GM12873 (cell line): ENCODE results near the gene PCNX2.

Source experiments
- TF ChIP-seq, protein P1 (sequence below): IDR thresholded peaks from 2 replicates; pipeline ENCODE4 v1.5.1; 2012; ENCODE audit warnings: low read depth, mild to moderate bottlenecking, moderate library complexity, low read length, control low read depth; ENCODE audit not compliant: insufficient read depth; ENCODE audit errors: missing control alignments

Gene PCNX2

DNA sequence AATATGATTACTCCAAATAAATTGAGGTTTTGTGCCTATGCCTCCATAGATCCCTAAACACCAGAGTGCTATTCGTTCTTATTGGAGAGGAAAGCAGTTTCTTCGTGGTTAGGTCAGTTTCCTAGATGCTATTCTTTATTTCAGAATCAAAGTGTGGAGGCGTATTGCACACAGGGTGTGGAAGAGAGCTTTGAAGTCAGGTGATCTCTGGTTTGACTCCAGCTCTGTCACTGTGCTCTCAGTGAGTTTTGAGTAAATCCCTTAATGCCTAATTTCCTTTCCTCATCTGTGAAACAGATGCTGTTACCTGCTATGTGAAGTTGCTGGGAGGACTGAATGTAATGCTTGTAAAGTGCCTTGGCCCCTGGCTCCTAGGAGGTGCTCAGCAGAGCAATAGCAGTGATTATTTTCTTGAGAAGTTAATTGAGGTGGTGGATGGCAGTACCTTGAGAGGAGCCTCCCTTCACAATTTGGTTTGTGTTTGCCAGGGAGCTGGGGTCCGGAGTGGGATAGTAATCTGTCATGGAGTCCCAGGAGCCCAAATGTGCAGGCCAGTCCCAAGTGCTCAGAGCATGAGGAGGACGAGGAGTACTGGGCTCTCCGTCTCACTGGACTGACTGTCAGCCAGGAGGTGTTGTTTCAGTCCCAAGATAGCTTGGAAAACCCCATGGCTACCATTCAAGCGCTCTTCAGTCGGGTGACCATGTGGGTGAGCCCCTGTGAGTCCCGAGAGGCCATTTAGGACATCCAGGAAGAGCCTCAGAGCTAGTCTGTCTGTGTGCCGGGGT lies 330.2 kb downstream of the PCNX2 start:
- TF ChIP-seq, protein P1, sequence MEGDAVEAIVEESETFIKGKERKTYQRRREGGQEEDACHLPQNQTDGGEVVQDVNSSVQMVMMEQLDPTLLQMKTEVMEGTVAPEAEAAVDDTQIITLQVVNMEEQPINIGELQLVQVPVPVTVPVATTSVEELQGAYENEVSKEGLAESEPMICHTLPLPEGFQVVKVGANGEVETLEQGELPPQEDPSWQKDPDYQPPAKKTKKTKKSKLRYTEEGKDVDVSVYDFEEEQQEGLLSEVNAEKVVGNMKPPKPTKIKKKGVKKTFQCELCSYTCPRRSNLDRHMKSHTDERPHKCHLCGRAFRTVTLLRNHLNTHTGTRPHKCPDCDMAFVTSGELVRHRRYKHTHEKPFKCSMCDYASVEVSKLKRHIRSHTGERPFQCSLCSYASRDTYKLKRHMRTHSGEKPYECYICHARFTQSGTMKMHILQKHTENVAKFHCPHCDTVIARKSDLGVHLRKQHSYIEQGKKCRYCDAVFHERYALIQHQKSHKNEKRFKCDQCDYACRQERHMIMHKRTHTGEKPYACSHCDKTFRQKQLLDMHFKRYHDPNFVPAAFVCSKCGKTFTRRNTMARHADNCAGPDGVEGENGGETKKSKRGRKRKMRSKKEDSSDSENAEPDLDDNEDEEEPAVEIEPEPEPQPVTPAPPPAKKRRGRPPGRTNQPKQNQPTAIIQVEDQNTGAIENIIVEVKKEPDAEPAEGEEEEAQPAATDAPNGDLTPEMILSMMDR: no peak

GRCh38 chr1:232964601-232965000 lies 330.9 kb downstream of the PCNX2 start:
- TF ChIP-seq, protein P1: no peak

DNA sequence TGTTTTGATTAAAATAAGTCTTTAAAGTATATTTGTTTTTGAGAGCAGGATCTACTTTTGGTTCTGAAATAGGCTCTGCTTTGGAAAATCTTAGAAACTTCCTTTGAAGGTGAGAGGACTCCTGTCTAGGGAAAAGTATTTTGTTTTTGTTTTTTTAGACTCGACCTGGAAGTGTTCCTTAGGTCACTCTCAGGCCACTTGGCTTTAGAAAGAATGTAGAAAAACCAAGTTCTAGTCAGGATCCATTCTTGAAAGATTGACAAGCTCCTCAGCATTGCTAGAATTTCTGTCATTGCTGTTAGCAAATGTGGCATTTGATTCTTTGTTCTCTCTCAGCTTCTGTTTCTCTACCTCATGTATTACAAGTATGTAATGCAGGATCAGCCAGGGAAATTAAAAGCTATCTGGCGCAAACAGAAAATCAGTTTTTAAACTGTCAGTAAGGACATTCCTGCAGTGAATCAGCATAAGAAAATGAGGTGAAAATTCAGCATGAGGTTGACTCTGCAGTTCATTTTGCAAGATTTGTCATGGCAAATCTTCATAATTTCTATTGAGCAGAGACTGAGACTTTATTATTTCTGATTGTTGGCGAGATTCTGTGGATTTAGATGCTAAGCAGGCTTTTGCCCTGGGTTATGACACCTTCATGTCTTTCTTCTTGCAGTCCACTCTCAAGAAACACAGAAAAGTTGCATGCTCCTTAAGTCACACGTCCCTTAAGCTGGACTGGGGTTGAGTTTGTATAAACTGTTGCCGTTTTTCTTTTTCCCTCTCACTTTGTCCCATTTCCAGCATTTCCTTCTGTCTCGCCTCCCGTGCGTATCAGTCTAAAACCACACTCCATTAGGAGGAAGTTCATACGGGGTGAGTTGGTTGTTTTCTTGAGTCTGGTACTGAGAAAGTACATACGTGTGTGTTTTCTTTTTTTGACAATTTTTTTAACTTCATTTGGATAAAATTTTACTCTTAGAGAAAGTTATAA lies 332.5 kb downstream of the PCNX2 start:
- TF ChIP-seq, protein P1: no peak

DNA sequence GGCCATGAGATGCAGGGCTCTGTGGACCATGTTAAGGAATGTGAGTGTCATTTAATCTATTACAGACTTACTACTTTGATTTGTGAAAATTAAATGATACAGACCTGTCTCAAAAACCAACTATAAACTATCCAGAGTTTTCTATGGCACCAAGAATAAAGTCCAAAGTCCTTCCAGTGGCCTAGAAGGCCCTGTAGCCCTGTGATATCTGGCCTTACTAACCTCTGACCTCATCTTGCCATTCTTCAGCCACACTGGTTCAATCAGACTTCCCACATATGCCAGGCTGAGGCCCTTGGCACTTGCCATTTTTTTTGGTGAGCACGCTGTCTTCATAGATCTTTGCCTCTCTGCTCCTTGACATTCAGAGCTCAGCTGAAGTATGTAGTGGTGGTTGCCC lies 337.5 kb downstream of the PCNX2 start:
- TF ChIP-seq, protein P1: no peak

DNA sequence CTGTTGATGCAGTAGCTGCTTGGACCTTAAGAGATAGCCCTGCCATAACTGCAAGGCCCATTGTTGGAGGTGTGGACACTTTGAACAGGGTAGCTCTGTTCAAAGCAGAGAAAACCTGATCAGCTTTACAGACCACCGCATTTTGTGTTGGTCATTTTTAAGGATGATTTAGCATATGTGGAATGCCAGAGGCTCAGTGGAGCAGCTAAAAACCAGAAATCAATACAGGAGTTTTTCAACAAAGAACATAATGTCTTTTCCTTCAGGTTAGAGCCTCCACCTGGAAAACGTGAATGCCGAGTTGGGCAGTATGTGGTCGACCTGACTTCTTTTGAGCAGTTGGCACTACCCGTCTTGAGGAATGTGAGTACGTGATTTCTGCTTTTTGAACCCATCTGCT lies 339.4 kb downstream of the PCNX2 start:
- TF ChIP-seq, protein P1: no peak

DNA sequence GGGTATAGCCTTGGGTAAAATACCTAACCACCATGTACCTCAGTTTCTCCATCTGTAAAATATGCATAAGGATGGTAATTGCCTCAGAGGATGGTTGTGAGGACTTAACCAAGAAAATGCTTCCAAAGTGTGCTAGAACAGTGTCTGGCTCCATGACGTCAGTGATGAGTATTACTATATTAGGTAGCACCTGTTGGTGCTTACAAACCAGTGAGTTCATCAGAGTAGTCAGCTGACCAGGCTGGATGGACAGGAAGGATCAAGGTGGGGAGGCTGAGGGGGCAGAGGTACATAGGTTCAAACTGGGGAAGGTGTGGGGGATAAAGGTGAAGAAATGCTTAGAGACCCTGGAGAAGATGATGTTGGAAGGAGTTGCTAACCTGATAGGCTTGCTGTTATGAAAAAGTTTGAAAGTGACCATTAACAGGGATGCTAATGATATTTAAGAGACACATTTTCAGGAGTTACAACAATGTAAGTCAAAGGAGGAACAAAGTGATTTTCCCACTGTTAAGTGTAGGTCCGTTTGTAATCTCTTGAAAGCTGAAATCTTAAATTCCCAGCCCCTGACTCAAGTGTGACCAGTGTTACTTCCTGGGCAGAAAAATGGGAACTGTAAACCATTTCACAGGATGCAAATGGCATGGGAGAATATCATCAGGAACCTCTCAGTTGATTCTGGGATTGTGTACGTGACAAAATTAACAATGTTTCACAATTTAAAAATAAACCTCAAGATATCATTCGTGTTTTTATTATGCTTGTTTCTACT lies 340.7 kb downstream of the PCNX2 start:
- TF ChIP-seq, protein P1: no peak
